ENCODE results near the gene KCNH6.

GRCh38 chr17:63535640-63536039, 12.5 kb downstream of the KCNH6 start:
- TF ChIP-seq ZNF510 (tag by site-specific recombination; IDR thresholded peaks at IDR 0.05; ENCODE audit: insufficient replicate concordance), result no peak
- TF ChIP-seq ZNF350 (tag by site-specific recombination; IDR thresholded peaks at IDR 0.05), result no peak
- TF ChIP-seq CTCF (tag by site-specific recombination; IDR thresholded peaks at IDR 0.05), result no peak
- TF ChIP-seq, protein P1, sequence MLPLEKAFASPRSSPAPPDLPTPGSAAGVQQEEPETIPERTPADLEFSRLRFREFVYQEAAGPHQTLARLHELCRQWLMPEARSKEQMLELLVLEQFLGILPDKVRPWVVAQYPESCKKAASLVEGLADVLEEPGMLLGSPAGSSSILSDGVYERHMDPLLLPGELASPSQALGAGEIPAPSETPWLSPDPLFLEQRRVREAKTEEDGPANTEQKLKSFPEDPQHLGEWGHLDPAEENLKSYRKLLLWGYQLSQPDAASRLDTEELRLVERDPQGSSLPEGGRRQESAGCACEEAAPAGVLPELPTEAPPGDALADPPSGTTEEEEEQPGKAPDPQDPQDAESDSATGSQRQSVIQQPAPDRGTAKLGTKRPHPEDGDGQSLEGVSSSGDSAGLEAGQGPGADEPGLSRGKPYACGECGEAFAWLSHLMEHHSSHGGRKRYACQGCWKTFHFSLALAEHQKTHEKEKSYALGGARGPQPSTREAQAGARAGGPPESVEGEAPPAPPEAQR (tag by site-specific recombination; IDR thresholded peaks at IDR 0.05), result no peak
- no peak for TF ChIP-seq ZNF701 (tag by site-specific recombination; IDR thresholded peaks at IDR 0.05)
- no peak for TF ChIP-seq ZNF529 (tag by site-specific recombination; IDR thresholded peaks at IDR 0.05; ENCODE audit: insufficient replicate concordance)
- TF ChIP-seq, protein P2, sequence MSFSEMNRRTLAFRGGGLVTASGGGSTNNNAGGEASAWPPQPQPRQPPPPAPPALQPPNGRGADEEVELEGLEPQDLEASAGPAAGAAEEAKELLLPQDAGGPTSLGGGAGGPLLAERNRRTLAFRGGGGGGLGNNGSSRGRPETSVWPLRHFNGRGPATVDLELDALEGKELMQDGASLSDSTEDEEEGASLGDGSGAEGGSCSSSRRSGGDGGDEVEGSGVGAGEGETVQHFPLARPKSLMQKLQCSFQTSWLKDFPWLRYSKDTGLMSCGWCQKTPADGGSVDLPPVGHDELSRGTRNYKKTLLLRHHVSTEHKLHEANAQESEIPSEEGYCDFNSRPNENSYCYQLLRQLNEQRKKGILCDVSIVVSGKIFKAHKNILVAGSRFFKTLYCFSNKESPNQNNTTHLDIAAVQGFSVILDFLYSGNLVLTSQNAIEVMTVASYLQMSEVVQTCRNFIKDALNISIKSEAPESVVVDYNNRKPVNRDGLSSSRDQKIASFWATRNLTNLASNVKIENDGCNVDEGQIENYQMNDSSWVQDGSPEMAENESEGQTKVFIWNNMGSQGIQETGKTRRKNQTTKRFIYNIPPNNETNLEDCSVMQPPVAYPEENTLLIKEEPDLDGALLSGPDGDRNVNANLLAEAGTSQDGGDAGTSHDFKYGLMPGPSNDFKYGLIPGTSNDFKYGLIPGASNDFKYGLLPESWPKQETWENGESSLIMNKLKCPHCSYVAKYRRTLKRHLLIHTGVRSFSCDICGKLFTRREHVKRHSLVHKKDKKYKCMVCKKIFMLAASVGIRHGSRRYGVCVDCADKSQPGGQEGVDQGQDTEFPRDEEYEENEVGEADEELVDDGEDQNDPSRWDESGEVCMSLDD (tag by site-specific recombination; IDR thresholded peaks at IDR 0.05), result no peak
- TF ChIP-seq SALL2 (tag by site-specific recombination; IDR thresholded peaks at IDR 0.05; ENCODE audit: borderline replicate concordance), result no peak
- no peak for TF ChIP-seq ZNF580 (tag by site-specific recombination; IDR thresholded peaks at IDR 0.05)
